Measurements from ENCODE around the gene PKN1.

Gene PKN1

GRCh38 chr19:14475251-14476073 is 42.4 kb downstream of the PKN1 start, which contains the start of gene PTGER1:
Gene PTGER1, minus strand, starts transcription at chr19:14475354. Its CDS starts 1,034 bp downstream, at chr19:14474320.
- peak; percentile 44 for DNase-seq (ENCODE audit: low read depth)
- peak; percentile 51 for TF ChIP-seq CTCF (conservative IDR thresholded peaks at IDR 0.05; ENCODE audit: low read depth, low read length)
- peak within 1 kb of the TSS; percentile 46 for H3K4me3 ChIP-seq (ENCODE audit: low read depth, low read length)

- H3K4me3 ChIP-seq (ENCODE audit: low read depth, low read length), result no peak overlapping the region
- TF ChIP-seq CTCF (conservative IDR thresholded peaks at IDR 0.05; ENCODE audit: low read depth, low read length), result no peak
- DNase-seq (ENCODE audit: low read depth), result no peak
Measured at GRCh38 chr19:14476327-14476672, 43.2 kb downstream of the PKN1 start.

GRCh38 chr19:14476673-14477401 is 43.7 kb downstream of the PKN1 start:
- no peak for TF ChIP-seq CTCF (conservative IDR thresholded peaks at IDR 0.05; ENCODE audit: low read depth, low read length)
- peak; percentile 90 for DNase-seq (ENCODE audit: low read depth)
- no peak overlapping the region for H3K4me3 ChIP-seq (ENCODE audit: low read depth, low read length)

GRCh38 chr19:14477418-14478112 is 44.5 kb downstream of the PKN1 start:
- no peak for TF ChIP-seq CTCF (conservative IDR thresholded peaks at IDR 0.05; ENCODE audit: low read depth, low read length)
- no peak overlapping the region for H3K4me3 ChIP-seq (ENCODE audit: low read depth, low read length)
- peak; percentile 80 for DNase-seq (ENCODE audit: low read depth)

- no peak for DNase-seq (ENCODE audit: low read depth)
- no peak for TF ChIP-seq CTCF (conservative IDR thresholded peaks at IDR 0.05; ENCODE audit: low read depth, low read length)
Measured at GRCh38 chr19:14478113-14478545, 45.0 kb downstream of the PKN1 start.

GRCh38 chr19:14479309-14479974 is 46.3 kb downstream of the PKN1 start:
- no peak overlapping the region for H3K4me3 ChIP-seq (ENCODE audit: low read depth, low read length)
- no peak for DNase-seq (ENCODE audit: low read depth)

More at GRCh38 chr19:14478113-14478545, 45.0 kb downstream of the PKN1 start:
- H3K4me3 ChIP-seq (ENCODE audit: low read depth, low read length), result no peak overlapping the region

More at GRCh38 chr19:14479309-14479974, 46.3 kb downstream of the PKN1 start:
- no peak for TF ChIP-seq CTCF (conservative IDR thresholded peaks at IDR 0.05; ENCODE audit: low read depth, low read length)

All from choroid plexus epithelial cell (primary cell).